NCI-H1105 (cell line): ENCODE data around the gene SLC39A8.
A peak's percentile ranks its signal among the peaks of the same experiment; 100 is the strongest.
"Not testable (repeated sequence)": the region's sequence is repeated elsewhere in the genome, so short reads cannot be mapped to it uniquely, and the experiment has no call there.

Source experiments
- DNase-seq: peaks from one replicate; lab custom pipeline; 2025; lab: John Stamatoyannopoulos, UW

SLC39A8 gene

GRCh38 chr4:102344954-102345794 lies at the start of gene SLC39A8:
Gene SLC39A8, minus strand, starts transcription at chr4:102345482. Its CDS starts 820 bp downstream, at chr4:102344662.
- DNase-seq: peak; percentile 24

DNA sequence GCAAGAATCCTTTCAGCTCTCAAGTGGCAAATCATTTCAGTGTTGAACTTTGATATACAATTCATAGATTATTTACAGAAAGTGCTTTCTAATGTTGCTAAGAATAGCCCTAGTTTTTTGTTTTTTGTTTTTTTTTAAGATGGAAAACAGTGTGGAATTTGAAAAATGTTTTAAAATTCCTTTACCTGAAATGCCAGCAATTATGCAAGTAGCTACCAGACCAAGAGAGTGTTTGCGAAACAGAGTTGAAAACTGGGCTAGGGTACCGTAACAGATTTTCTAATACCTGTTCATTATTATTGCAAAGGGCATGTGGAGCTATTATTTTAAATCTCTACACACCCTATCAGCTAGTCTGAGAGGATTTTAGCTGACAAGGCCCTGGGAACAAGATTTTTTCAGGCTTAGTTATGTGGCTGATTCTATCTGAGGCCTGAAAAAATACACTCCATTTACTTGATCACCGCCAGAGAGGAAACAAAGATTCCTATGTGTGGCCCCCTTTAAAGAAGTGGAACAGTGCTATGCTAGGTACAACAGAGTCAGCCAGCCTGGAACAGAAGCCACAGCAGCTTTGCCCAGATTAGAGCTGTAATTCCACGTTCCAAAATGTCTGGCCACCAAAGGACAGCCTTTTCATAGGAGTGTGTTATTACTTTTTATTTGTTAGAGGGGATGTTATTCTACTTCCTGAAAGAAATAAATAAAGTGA lies 46.9 kb upstream of the SLC39A8 start:
- no peak for DNase-seq

DNA sequence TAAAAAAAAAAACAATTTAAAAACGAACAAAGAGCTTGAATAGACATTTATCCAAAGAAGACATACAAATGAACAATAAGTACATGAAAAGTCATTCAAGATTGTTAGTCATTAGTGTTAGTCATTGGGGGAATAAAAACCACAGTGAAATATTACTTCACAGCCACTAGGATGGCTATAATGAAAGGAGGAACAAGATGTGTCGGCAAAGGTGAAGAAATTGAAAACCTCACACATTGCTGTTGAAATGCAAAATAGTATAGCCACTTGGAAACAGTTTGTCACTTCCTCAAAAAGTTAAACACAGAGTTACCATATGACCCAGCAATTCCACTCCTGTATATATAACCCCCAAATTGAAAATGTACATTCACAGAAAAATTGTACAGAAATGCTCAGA lies 45.2 kb upstream of the SLC39A8 start:
- DNase-seq: no peak

DNA sequence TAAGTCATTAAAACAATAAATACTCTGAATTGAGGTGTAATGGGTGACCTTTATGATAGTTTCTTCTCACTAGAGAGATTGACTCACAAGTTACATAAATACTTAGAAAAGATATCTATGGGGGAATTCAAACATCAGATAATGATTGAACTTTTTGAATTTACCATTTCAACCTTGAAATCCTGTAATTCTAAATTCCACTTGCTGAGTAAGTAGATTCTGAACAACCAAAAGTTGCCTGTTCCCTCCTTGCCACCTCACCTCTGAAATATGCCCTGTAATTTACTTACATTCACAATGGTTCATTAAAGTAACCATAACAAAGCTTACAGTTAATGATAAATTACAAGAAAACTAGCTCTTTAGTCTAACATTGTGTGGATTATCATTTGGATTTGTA lies 43.3 kb upstream of the SLC39A8 start:
- DNase-seq: no peak

DNA sequence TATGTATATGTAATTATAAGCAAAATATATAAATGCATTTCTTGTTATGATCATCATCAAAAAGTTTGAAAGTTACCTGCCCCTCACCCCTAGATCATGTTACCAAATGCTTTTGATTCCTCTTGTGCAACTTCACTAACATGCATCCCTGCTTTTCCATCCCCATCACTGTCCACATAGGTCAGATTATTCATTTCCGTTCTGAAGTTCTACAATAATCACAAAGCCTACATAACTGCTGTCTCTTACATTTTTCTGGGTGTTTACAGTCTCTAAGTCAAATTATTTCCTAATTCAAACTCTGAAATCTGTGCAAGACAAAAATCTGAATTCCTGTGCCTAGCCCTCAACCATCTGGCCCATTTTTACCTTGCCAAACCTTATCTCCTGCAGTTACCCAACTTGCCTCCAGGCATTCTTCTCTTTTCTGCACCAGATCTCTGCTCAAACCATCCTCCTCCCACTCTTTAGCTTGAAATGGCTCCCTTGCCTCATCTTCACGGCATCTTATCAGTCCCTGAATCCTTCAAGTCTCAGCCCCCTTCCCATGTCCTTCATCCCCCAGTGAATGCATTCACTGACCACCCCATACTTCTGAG lies 42.4 kb upstream of the SLC39A8 start:
- DNase-seq: no peak

- DNase-seq: no peak
These were observed 41.7 kb upstream of the SLC39A8 start for GRCh38 chr4:102386966-102387365.

DNA sequence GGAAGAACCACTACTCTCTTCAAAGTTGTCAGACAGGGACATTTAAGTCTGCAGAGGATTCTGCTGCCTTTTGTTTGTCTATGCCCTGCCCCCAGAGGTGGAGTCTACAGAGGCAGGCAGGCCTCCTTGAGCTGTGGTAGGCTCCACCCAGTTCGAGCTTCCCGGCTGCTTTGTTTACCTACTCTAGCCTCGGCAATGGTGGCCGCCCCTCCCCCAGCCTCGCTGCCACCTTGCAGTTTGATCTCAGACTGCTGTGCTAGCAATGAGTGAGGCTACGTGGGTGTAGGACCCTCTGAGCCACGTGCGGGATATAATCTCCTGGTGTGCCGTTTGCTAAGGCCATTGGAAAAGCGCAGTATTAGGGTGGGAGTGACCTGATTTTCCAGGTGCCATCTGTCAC lies 35.0 kb upstream of the SLC39A8 start:
- DNase-seq: not testable (repeated sequence)

DNA sequence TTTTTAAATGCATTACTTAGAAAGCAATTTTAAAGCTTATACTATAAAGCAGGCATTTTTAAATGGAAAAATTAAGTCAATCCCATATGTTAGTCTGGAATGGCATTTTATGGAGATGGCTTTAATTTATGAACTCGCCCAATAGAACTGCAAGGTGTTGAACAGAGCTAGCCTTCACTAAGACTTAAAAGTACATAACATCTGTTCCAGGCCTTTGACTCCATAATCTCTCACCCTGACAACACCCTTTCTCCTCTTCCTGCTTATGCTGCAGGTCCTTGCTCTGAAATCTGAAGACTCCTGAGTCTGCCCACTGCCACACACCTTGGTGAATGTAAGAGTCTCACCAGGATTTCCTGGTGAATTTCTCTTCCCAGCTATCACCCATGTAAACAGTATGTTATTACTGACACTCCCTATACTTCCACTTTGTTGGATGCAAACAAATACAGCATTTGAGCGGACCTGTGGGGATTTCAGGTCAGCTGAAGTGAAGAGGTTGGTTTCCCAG lies 17.7 kb upstream of the SLC39A8 start:
- no peak for DNase-seq

- no peak for DNase-seq
These were observed 12.8 kb upstream of the SLC39A8 start for GRCh38 chr4:102358128-102358527.

DNA sequence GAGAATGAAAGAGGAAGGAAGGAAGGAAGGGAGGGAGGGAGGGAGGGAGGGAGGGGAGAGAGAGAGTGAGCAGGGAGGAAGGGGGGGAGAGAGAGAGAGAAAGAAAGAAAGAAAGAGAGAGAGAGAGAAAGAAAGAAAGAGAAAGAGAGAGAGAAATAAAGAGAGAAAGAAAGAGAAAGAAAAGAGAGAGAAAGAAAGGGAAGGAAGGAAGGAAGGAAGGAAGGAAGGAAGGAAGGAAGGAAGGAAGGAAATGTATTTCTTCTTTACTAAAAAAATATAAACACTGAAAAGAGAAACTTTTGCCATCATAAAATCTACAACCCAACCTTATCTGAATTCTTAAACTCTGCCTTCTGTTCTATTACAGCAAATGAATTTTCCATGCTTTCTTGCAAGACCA lies 12.4 kb upstream of the SLC39A8 start:
- not testable (repeated sequence) for DNase-seq

DNA sequence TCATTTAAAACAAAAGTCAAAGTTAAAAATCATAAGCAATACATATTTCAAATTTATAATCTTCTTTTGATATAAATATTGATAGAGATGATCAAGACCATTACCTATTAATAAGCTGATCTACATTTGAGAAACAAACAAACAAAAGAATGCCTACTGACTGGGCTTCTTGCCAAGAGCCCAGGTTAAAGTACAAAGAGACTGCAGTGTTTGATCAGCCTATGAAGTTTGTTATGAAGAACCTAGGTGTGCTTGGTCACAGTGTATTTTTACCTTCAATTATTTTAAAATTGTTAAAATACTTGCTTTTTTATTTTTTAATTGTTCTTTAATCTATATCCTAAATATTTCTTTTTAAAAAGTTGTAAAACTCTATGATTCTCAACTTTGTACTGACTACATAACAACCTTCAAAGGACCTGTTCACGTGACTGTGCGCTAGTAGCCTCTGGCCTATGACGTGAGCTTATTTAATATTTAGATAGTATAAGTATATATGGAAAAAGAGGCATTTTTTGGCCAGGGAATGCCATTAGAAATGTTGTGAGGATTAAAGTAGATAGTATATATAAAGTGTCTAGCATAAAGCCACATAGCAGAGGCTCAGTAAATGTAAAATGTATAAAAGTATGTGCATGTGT lies 11.4 kb upstream of the SLC39A8 start:
- DNase-seq: peak; percentile 14

GRCh38 chr4:102355748-102356147 lies 10.5 kb upstream of the SLC39A8 start:
- DNase-seq: no peak

GRCh38 chr4:102354671-102355454 lies 9.6 kb upstream of the SLC39A8 start:
- DNase-seq: no peak

GRCh38 chr4:102352781-102353180 lies 7.5 kb upstream of the SLC39A8 start:
- DNase-seq: no peak

DNA sequence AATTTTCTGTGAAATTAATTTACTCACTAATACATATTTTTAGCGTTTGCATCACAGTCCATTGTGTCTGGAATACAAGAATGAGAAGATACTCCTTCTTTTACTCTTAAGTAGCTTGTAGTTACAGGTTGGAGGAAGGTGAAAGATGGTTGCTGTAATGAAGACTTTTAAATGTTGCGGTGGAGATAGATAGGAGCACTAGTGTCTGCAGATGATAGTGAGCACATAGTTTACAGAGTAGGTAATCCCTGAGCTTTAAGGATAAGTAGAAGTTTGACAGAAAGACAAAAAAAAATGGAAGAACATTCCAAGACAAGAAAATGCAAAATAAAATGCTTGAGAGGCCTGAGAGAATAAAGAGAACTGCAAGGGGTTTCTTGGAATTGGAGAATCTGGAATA lies 5.4 kb upstream of the SLC39A8 start:
- no peak for DNase-seq

GRCh38 chr4:102348701-102349100 lies 3.4 kb upstream of the SLC39A8 start:
- DNase-seq: no peak

DNA sequence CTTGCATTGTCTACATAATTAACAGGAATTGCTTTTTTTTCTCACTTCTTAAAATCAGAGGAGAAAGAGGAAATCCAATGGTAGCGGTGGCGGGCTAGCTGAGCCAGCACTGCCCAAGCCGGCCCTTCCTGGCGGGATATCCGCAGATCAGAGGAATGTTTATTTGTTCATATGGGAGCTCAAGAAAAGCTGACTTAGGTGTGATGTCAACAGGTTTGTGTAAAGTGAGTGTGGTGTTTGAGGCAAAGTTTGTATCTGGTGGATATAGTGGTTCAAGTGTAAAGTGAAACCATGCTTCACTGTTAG lies 466 bp upstream of the SLC39A8 start:
- DNase-seq: no peak

DNA sequence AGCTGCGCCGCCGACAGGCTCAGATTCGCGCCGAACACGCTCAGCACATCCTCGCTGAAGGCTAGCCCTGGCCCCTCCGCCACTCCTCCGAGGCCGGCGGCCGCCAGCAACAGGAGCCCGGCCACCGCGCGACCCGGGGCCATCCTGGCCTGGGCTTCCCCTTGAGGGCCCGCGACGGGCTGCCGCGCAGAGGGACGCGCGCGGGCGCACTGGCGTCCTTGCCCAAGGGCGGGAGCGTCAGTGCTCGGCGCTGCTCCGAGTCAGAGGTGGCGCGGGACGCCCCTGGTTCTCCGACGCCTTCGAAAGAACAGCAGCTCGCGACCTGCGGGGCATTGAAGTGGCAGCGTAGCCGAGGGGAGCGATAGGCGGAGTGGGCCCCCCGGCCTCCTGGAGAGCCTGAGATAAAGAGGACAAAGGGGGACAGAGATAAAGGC lies 745 bp downstream of the SLC39A8 start:
- DNase-seq: peak; percentile 11

DNA sequence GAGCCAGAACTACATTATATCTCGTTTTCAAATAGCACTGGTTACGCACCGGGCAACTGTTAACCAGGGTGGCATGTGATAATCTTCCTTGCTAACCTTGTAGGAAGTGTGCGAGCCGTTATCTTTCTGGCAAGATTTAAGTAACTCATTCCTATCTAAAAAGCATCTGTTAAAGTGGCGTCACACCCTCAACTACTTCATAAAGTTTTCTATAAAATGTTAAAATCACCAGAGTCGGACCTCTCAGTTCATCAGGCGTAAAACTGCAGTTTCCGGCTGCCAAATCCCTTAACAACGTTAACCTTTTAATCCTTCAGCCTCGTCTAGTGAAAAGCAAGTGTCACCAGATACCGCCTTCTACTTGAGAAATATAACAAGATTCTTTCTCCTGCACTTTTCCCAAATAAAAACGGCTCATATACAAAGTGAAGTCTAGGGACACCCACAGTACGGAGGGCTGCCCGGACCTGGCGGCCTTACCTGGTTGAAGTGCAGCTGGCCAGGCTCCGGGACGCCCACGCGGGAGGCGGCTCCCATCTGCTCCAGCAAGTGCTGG lies 1.2 kb downstream of the SLC39A8 start:
- DNase-seq: no peak

DNA sequence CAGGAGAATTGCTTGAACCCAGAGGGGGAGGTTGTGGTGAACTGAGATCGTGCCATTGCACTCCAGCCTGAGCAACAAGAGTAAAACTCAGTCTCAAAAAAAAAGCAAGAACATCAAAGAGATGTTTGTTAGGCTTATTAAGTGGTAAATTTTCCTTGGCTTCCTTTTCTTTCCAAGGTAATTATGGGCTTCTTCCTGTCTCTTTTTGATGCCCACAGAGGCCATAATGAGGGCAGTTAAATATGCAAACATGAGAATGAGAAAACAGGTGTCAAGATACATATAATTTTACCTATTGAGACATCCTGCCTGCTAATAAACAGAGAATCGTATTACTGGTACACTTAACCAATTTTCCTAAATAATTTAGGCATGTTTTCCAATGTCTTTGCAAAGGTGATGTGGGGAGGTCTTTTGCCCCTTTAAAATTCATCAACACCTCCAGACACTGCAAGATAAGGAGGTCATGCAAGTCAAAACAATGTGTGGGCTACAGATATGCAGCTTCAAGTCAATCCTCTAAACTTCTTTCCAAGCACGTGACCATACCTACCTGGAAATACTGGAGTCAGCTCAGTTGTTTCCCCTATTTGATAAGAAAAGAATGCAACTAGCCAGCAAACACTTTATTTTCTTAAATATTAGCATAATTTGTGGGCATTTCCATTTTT lies 2.7 kb downstream of the SLC39A8 start:
- no peak for DNase-seq

GRCh38 chr4:102341201-102341600 lies 4.1 kb downstream of the SLC39A8 start:
- no peak for DNase-seq
